Stomach (tissue), 4 donors: Measurements from ENCODE around the gene NT5DC3.

Source experiments
- POLR2A ChIP-seq, 4 donors: fragments of 450-650 bp; IDR thresholded peaks; one replicate each; pipeline ENCODE4 v1.6.1; 2016; ENCODE audit warnings: antibody characterized with exemption in 4 of 4, control low read depth in 2 of 4, mild to moderate bottlenecking in 1 of 4, moderate library complexity in 1 of 4
- TF ChIP-seq, protein P1 (sequence below), 7 experiments: fragments of 450-650 bp in 4 of 7; fragments of 200-600 bp in 3 of 7; sonication (generic) in 3 of 7; IDR thresholded peaks; one replicate each; pipeline ENCODE4 v1.5.1; 2016 to 2019; ENCODE audit warnings: antibody characterized with exemption in 7 of 7, control low read depth in 2 of 7, mild to moderate bottlenecking in 1 of 7

- TF ChIP-seq, protein P1, sequence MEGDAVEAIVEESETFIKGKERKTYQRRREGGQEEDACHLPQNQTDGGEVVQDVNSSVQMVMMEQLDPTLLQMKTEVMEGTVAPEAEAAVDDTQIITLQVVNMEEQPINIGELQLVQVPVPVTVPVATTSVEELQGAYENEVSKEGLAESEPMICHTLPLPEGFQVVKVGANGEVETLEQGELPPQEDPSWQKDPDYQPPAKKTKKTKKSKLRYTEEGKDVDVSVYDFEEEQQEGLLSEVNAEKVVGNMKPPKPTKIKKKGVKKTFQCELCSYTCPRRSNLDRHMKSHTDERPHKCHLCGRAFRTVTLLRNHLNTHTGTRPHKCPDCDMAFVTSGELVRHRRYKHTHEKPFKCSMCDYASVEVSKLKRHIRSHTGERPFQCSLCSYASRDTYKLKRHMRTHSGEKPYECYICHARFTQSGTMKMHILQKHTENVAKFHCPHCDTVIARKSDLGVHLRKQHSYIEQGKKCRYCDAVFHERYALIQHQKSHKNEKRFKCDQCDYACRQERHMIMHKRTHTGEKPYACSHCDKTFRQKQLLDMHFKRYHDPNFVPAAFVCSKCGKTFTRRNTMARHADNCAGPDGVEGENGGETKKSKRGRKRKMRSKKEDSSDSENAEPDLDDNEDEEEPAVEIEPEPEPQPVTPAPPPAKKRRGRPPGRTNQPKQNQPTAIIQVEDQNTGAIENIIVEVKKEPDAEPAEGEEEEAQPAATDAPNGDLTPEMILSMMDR (IDR thresholded peaks at IDR 0.05) = no peak
- TF ChIP-seq POLR2A (IDR thresholded peaks at IDR 0.05) = no peak
Measured at GRCh38 chr12:103780093-103780440, 61.0 kb downstream of the NT5DC3 start.
